A673 (cell line): ENCODE measurements around the gene ENDOD1. TPM values are rescaled to one million over a fixed set of nuclear protein-coding genes. Genes with fewer than 3 reads are reported as not detected.

Experiments used
- BruUV-seq: library from RNA; stranded (reverse); fragments of 400-500 nt; replicated peaks from 2 replicates; lab custom pipeline; 2021; lab: Mats Ljungman, UMichigan
- CTCF ChIA-PET: fragments of 300-600 bp; sonication (Branson Sonifier 250); formaldehyde crosslinking; loops from one replicate; lab custom pipeline; 2022; ENCODE audit warnings: antibody characterized with exemption; lab: Charles Lee
- POLR2A ChIA-PET: fragments of 300-600 bp; sonication (Branson Sonifier 250); formaldehyde crosslinking; loops from one replicate; lab custom pipeline; 2022; ENCODE audit warnings: antibody characterized with exemption; ENCODE audit not compliant: low non-redundant PET; lab: Charles Lee
- DNase-seq: peaks from one replicate; pipeline ENCODE4 v3.0.0-alpha.2; 2015; ENCODE audit warnings: low spot score
- H3K27ac ChIP-seq: fragments of 200-600 bp; sonication (generic); 2 replicates; pipeline ENCODE4 v1.5.1; 2016; ENCODE audit warnings: mixed run types, low read depth, mild to moderate bottlenecking, mixed read lengths, antibody characterized with exemption, low read length; ENCODE audit not compliant: poor library complexity, severe bottlenecking
- H3K27me3 ChIP-seq: fragments of 200-600 bp; sonication (generic); replicated peaks from 2 replicates; pipeline ENCODE4 v1.6.1; 2017; ENCODE audit warnings: mixed run types, low read depth, mild to moderate bottlenecking, mixed read lengths, antibody characterized with exemption, low read length; ENCODE audit not compliant: insufficient read depth, poor library complexity
- H3K36me3 ChIP-seq: fragments of 200-600 bp; sonication (generic); 2 replicates; pipeline ENCODE4 v1.6.1; 2016; ENCODE audit warnings: mixed run types, mild to moderate bottlenecking, mixed read lengths, antibody characterized with exemption, low read length; ENCODE audit not compliant: insufficient read depth, poor library complexity, severe bottlenecking
- H3K4me1 ChIP-seq: fragments of 200-600 bp; sonication (generic); 2 replicates; pipeline ENCODE4 v1.6.1; 2017; ENCODE audit warnings: mixed run types, mild to moderate bottlenecking, mixed read lengths, antibody characterized with exemption, low read length; ENCODE audit not compliant: insufficient read depth, poor library complexity, severe bottlenecking
- H3K4me3 ChIP-seq: fragments of 200-600 bp; sonication (generic); 2 replicates; pipeline ENCODE4 v1.5.1; 2016; ENCODE audit warnings: low read depth, mixed run types, mild to moderate bottlenecking, mixed read lengths, low read length; ENCODE audit not compliant: poor library complexity, severe bottlenecking
- H3K9me3 ChIP-seq: fragments of 200-600 bp; sonication (generic); 2 replicates; pipeline ENCODE4 v1.6.1; 2016; ENCODE audit warnings: mixed run types, low read depth, mild to moderate bottlenecking, mixed read lengths, antibody characterized with exemption, low read length; ENCODE audit not compliant: poor library complexity, severe bottlenecking
- EZH2 ChIP-seq: fragments of 200-600 bp; sonication (generic); IDR thresholded peaks from 2 replicates; pipeline ENCODE4 v1.6.1; 2017; ENCODE audit warnings: borderline replicate concordance, low read depth, mild to moderate bottlenecking, mixed read lengths, antibody characterized with exemption, low read length; ENCODE audit not compliant: poor library complexity, severe bottlenecking
- intact Hi-C: fragments of 100-400 bp; cut with micrococcal nuclease; formaldehyde crosslinking; loops from one replicate; pipeline ENCODE4 v1.10.0; 2022; ENCODE audit not compliant: unreplicated experiment
- total RNA-seq: library from RNA; stranded (reverse); gene quantifications from 2 replicates; pipeline ENCODE4 v1.2.3, GENCODE V29; 2021
- TF ChIP-seq, protein P1 (sequence below): fragments of 300-800, 200-600 bp; sonication (generic); conservative IDR thresholded peaks from 2 replicates; pipeline ENCODE4 v1.5.1; 2017; ENCODE audit warnings: low read depth, mild to moderate bottlenecking, antibody characterized with exemption, low read length, moderate library complexity, mixed read lengths

The ENDOD1 gene
- total RNA-seq, 1 experiment from 2014 or later, result 7.3 TPM

DNA sequence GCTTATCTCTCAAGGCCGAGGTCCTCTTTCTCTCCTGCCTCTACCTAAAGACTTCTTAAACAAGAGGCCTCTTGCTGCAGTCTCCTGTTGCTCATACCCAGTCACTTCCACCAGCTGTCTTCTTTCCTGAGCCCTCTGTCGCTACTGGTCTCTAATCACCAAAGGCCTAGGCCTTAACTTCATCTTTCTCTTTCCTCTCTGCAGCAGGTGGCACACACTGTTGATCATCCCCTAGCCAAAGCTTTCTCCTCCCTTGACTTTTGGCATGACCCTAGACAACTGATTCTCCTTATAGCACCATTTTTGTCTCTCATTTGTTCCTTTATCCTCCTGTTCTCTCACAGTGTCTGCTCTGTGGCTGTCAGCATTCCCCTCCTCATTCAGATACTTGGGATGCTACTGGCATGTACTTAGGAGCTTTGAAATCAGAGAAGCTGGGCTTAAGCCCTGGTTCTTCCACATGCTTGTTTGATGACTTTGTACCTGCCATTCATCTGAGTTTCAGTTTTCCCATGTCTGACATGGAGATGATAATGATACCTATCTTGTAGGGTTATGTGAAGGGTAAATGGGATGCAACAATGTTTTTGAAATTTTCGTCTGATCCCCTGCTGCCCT is 22.4 kb downstream of the ENDOD1 start:
- Histone ChIP-seq H3K36me3 (no peaks in the 10 kb centered on the region), H3K27me3 (no peaks in the 10 kb centered on the region), H3K27ac (no peak overlapping the region), H3K4me1 (peaks cover 27% of the 10 kb centered on the region), H3K9me3 (no peaks in the 10 kb centered on the region), H3K4me3 (no peak overlapping the region)
- ChIA-PET POLR2A (no interaction called here), CTCF (no interaction called here)
- no peak for TF ChIP-seq EZH2
- TF ChIP-seq, protein P1, sequence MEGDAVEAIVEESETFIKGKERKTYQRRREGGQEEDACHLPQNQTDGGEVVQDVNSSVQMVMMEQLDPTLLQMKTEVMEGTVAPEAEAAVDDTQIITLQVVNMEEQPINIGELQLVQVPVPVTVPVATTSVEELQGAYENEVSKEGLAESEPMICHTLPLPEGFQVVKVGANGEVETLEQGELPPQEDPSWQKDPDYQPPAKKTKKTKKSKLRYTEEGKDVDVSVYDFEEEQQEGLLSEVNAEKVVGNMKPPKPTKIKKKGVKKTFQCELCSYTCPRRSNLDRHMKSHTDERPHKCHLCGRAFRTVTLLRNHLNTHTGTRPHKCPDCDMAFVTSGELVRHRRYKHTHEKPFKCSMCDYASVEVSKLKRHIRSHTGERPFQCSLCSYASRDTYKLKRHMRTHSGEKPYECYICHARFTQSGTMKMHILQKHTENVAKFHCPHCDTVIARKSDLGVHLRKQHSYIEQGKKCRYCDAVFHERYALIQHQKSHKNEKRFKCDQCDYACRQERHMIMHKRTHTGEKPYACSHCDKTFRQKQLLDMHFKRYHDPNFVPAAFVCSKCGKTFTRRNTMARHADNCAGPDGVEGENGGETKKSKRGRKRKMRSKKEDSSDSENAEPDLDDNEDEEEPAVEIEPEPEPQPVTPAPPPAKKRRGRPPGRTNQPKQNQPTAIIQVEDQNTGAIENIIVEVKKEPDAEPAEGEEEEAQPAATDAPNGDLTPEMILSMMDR, result no peak
- intact Hi-C loops, result no loop called here
- no TSS peak for BruUV-seq
- no peak for DNase-seq

DNA sequence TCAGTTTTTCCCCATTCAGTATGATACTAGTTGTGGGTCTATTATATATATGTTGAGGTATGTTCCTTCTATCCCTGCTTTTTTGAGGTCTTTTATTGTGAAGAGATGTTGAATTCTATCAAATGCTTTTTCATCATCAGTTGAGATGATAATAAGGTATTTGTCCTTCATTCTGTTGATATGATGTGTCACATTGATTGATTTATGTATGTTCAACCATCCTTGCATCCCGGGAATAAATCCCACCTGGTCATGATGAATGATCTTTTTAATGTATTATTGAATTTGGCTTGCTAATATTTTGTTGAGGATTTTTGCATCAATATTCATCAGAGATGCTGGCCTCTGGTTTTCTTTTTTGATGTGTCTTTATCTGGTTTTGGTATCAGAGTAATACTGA is 26.0 kb downstream of the ENDOD1 start:
- Histone ChIP-seq H3K4me1 (no peaks in the 10 kb centered on the region), H3K27ac (no peak overlapping the region), H3K4me3 (no peak overlapping the region), H3K27me3 (no peaks in the 10 kb centered on the region), H3K9me3 (no peaks in the 10 kb centered on the region), H3K36me3 (no peaks in the 10 kb centered on the region)
- CTCF ChIA-PET, result no interaction called here
- POLR2A ChIA-PET, result no interaction called here
- intact Hi-C loops, result no loop called here
- DNase-seq, result no peak
- TF ChIP-seq EZH2, result no peak
- TF ChIP-seq, protein P1, result no peak
- BruUV-seq, result no TSS peak

DNA sequence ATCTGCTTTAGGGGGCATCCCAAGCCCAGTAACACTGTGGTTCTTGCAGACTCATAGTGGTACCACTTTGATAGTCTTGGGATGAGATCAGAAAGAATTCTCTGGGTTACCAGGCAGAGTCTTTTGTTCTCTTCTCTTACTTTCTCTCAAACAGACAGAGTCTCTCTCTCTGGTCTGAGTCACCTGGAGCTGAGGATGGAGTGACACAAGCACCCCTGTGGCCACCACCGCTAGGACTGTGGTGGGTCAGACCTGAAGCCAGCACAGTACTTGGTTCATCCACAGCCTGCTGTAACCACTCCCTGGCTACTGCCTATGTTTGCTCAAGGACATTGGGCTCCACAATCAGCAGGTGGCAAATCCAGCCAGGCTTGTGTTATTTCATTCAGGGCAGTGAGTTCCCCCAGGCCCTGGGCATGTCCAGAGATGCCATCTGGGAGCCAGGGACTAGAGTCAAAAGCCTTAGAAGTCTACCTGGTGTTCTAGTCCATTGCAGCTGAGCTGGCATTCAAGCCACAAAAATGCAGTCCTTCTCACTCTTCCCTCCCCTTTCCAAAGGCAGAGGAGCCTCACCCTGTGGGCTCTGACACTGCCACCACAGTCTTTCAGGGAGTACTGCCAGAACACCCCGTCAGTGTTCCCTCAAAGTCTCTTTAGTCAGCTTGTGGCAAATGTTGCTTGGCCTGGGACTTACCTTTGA is 29.9 kb downstream of the ENDOD1 start:
- intact Hi-C loops, result no loop called here
- no peak overlapping the region for H3K27ac ChIP-seq
- POLR2A ChIA-PET, result no interaction called here
- BruUV-seq, result no TSS peak
- no peak overlapping the region for H3K4me3 ChIP-seq
- TF ChIP-seq EZH2, result no peak
- TF ChIP-seq, protein P1, result no peak
- CTCF ChIA-PET, result no interaction called here
- peaks cover 6% of the 10 kb centered on the region for H3K4me1 ChIP-seq
- no peaks in the 10 kb centered on the region for H3K36me3 ChIP-seq
- DNase-seq, result no peak
- no peaks in the 10 kb centered on the region for H3K9me3 ChIP-seq
- H3K27me3 ChIP-seq, result no peaks in the 10 kb centered on the region
